Measurements from ENCODE around the gene EFNA5. TPM values are rescaled to one million over a fixed set of nuclear protein-coding genes. Genes with fewer than 3 reads are reported as not detected.
A peak's percentile ranks its signal among the peaks of the same experiment; 100 is the strongest.

EFNA5 gene
- polyA plus RNA-seq, 1 of the 3 experiments (the other 2 are of a cell fraction), result 0.81 TPM

- TF ChIP-seq REST (IDR thresholded peaks at IDR 0.05; ENCODE audit: low read depth, low read length) (no peak), RAD21 (IDR thresholded peaks at IDR 0.05; ENCODE audit: low read length) (peak; percentile 36), GABPA (IDR thresholded peaks at IDR 0.05; ENCODE audit: low read depth) (no peak), MEF2A (IDR thresholded peaks at IDR 0.05; ENCODE audit: borderline replicate concordance, low read depth) (no peak; the same call in 1 of the 2 replicates), EZH2phosphoT487 (IDR thresholded peaks at IDR 0.05; ENCODE audit: borderline replicate concordance, low read depth) (no peak), SMC3 (IDR thresholded peaks at IDR 0.05; ENCODE audit: low read depth, low read length) (peak; percentile 28; the same call in 1 of the 2 replicates), RCOR1 (IDR thresholded peaks at IDR 0.05; ENCODE audit: low read length) (no peak), MXI1 (IDR thresholded peaks at IDR 0.05; ENCODE audit: low read depth, low read length) (no peak)
These were observed 282.4 kb downstream of the EFNA5 start (continued) for GRCh38 chr5:107388141-107388861.

- Histone ChIP-seq H3K9me2 (no peaks in the 10 kb centered on the region), H3K79me2 (ENCODE audit: insufficient read depth) (no peaks in the 10 kb centered on the region), H3K36me3 (replicated peaks in 1 of 2; ENCODE audit: control insufficient read depth in 1 of 2, insufficient read depth in 2 of 2, low read length in 1 of 2) (no peaks in the 10 kb centered on the region), H2AFZ (ENCODE audit: low read depth) (peak overlapping the region; percentile 54; the same call in 1 of the 2 replicates), H3K9ac (peak overlapping the region; percentile 57), H3K4me2 (peak overlapping the region; percentile 76), H3K4me1 (ENCODE audit: control insufficient read depth in 1 of 2, insufficient read depth in 2 of 2, low read depth in 1 of 2, low read length in 1 of 2) (peaks cover 26 to 31% of the 10 kb centered on the region in 2 experiments), H3K9me3 (no peaks in the 10 kb centered on the region), H3F3A (replicated peaks; ENCODE audit: insufficient read depth) (peaks cover 22% of the 10 kb centered on the region), H3K27ac (ENCODE audit: low read depth in 2 of 2, low read length in 1 of 2) (peak overlapping the region; percentile 82 to 94), H3K4me3 (ENCODE audit: low read depth in 2 of 2, low read length in 1 of 2) (peak overlapping the region; percentile 24 to 44; a peak in 2 of 4 replicates), H4K20me1 (ENCODE audit: insufficient read depth) (no peaks in the 10 kb centered on the region), H3K27me3 (ENCODE audit: insufficient read depth) (no peaks in the 10 kb centered on the region)
- TF ChIP-seq USF2 (IDR thresholded peaks at IDR 0.05; ENCODE audit: borderline replicate concordance, low read depth, low read length) (no peak), NRF1 (IDR thresholded peaks at IDR 0.05; ENCODE audit: low read depth, low read length) (no peak), MAX (IDR thresholded peaks at IDR 0.05; ENCODE audit: low read depth) (no peak), JUND (IDR thresholded peaks at IDR 0.05) (no peak), PBX3 (IDR thresholded peaks at IDR 0.05) (no peak), FOXJ3 (CRISPR knock-in tag; IDR thresholded peaks at IDR 0.05) (no peak), MXI1 (IDR thresholded peaks at IDR 0.05; ENCODE audit: low read depth, low read length) (no peak), GATA2 (CRISPR knock-in tag; IDR thresholded peaks at IDR 0.05) (no peak), CHD2 (IDR thresholded peaks at IDR 0.05; ENCODE audit: low read length, partially characterized antibody) (no peak)
- 64% methylated on average over 6 of the region's 6 CpGs for WGBS (ENCODE audit: low lambda C conversion rate)
- ChIA-PET POLR2A (interaction anchor here (0.6 kb wide), 1 partner anchor 236 kb away, joined by 4 read pairs; no protein-coding TSS in a partner anchor), CTCF (interaction anchor here (0.6 to 3.7 kb wide), 3 partner anchors 13 to 321 kb away, joined by 3 to 12 read pairs (median 4); no protein-coding TSS in a partner anchor)
- no peak for DNase-seq
These were observed 283.1 kb downstream of the EFNA5 start for GRCh38 chr5:107387526-107388140.

All from SK-N-SH (cell line).